ENCODE measurements around the gene APLP2.
"Not testable (repeated sequence)": the region's sequence is repeated elsewhere in the genome, so short reads cannot be mapped to it uniquely, and the experiment has no call there.

APLP2 gene

GRCh38 chr11:130062026-130062425 is 7.7 kb upstream of the APLP2 start:
- no peak for DNase-seq

- no peak for DNase-seq
These were observed 6.2 kb upstream of the APLP2 start for GRCh38 chr11:130063451-130063850.

GRCh38 chr11:130064596-130064995 is 5.1 kb upstream of the APLP2 start:
- DNase-seq: no peak

GRCh38 chr11:130066338-130066737 is 3.4 kb upstream of the APLP2 start:
- no peak for DNase-seq

GRCh38 chr11:130068546-130068985 is 1.1 kb upstream of the APLP2 start:
- peak in 1 of 2 donors; percentile 54 for DNase-seq

GRCh38 chr11:130068986-130069658 is 572 bp upstream of the APLP2 start:
- peak; percentile 56 to 64 for DNase-seq

- DNase-seq: peak; percentile 33 to 45
These were observed 583 bp downstream of the APLP2 start for GRCh38 chr11:130070109-130070845.

GRCh38 chr11:130070846-130071200 is 1.1 kb downstream of the APLP2 start:
- peak; percentile 40 to 45 for DNase-seq

- DNase-seq: peak in 1 of 2 donors; percentile 33
These were observed 1.6 kb downstream of the APLP2 start for GRCh38 chr11:130071211-130071712.

GRCh38 chr11:130074736-130075135 is 5.0 kb downstream of the APLP2 start:
- no peak for DNase-seq

- DNase-seq: no peak
These were observed 7.2 kb downstream of the APLP2 start for GRCh38 chr11:130076778-130077481.

GRCh38 chr11:130077671-130078070 is 8.0 kb downstream of the APLP2 start:
- no peak for DNase-seq

GRCh38 chr11:130078080-130078479 is 8.4 kb downstream of the APLP2 start:
- DNase-seq: no peak

- no peak for DNase-seq
These were observed 16.1 kb downstream of the APLP2 start for GRCh38 chr11:130085671-130086290.

- DNase-seq: no peak
These were observed 17.0 kb downstream of the APLP2 start for GRCh38 chr11:130086669-130087068.

- DNase-seq: no peak
These were observed 17.7 kb downstream of the APLP2 start for GRCh38 chr11:130087294-130087926.

GRCh38 chr11:130088217-130088616 is 18.5 kb downstream of the APLP2 start:
- DNase-seq: no peak

- no peak for DNase-seq
These were observed 19.4 kb downstream of the APLP2 start for GRCh38 chr11:130088919-130089673.

- no peak for DNase-seq
These were observed 20.0 kb downstream of the APLP2 start for GRCh38 chr11:130089674-130090073.

GRCh38 chr11:130090517-130090916 is 20.8 kb downstream of the APLP2 start:
- not testable (repeated sequence) for DNase-seq

- DNase-seq: not testable (repeated sequence)
These were observed 21.5 kb downstream of the APLP2 start for GRCh38 chr11:130091169-130091568.

- DNase-seq: no peak
These were observed 23.0 kb downstream of the APLP2 start for GRCh38 chr11:130092661-130093060.

All from hippocampal formation (tissue), 2 donors.